H9 (cell line): ENCODE results near the gene IGF1R. TPM values are rescaled to one million over a fixed set of nuclear protein-coding genes. Genes with fewer than 3 reads are reported as not detected.

Experiments used
- DNase-seq: peaks from one replicate; pipeline ENCODE4 v3.0.0-alpha.2; 2017
- H2AFZ ChIP-seq: one replicate; pipeline ENCODE4 v1.6.1; 2013; ENCODE audit warnings: mild to moderate bottlenecking, low read length, control low read depth, moderate library complexity
- H2AK5ac ChIP-seq: 2 replicates; pipeline ENCODE4 v1.6.1; 2013; ENCODE audit warnings: low read length, control low read depth, mixed read lengths; ENCODE audit not compliant: insufficient read length
- H2BK120ac ChIP-seq: one replicate; pipeline ENCODE4 v1.6.1; 2013; ENCODE audit warnings: low read depth, mild to moderate bottlenecking, low read length, control low read depth, inconsistent platforms; ENCODE audit not compliant: poor library complexity, severe bottlenecking
- H2BK12ac ChIP-seq: 2 replicates; pipeline ENCODE4 v1.6.1; 2013; ENCODE audit warnings: low read length, control low read depth, mixed read lengths, low read depth; ENCODE audit not compliant: insufficient read length
- H2BK15ac ChIP-seq: 2 replicates; pipeline ENCODE4 v1.6.1; 2013; ENCODE audit warnings: low read depth, low read length, control low read depth
- H2BK20ac ChIP-seq: one replicate; pipeline ENCODE4 v1.6.1; 2013; ENCODE audit warnings: low read depth, mild to moderate bottlenecking, low read length, control low read depth, inconsistent platforms; ENCODE audit not compliant: poor library complexity, severe bottlenecking
- H2BK5ac ChIP-seq: 2 replicates; pipeline ENCODE4 v1.6.1; 2013; ENCODE audit warnings: low read length, control low read depth, mixed read lengths; ENCODE audit not compliant: insufficient read length
- H3K14ac ChIP-seq: 2 replicates; pipeline ENCODE4 v1.6.1; 2013; ENCODE audit warnings: low read length, control low read depth; ENCODE audit not compliant: insufficient read depth
- H3K18ac ChIP-seq: 2 replicates; pipeline ENCODE4 v1.6.1; 2013; ENCODE audit warnings: low read depth, mild to moderate bottlenecking, mixed read lengths, low read length, control low read depth; ENCODE audit not compliant: insufficient read length
- H3K23ac ChIP-seq: 2 replicates; pipeline ENCODE4 v1.6.1; 2013; ENCODE audit warnings: low read length, control low read depth, mixed read lengths, low read depth; ENCODE audit not compliant: insufficient read length
- H3K23me2 ChIP-seq: 2 replicates; pipeline ENCODE4 v1.6.1; 2013; ENCODE audit warnings: low read depth, mild to moderate bottlenecking, mixed read lengths, low read length, control low read depth; ENCODE audit not compliant: insufficient read length, poor library complexity, severe bottlenecking
- H3K27ac ChIP-seq: 2 replicates; pipeline ENCODE4 v1.5.1; 2013; ENCODE audit warnings: low read length, control low read depth, mixed read lengths, low read depth; ENCODE audit not compliant: insufficient read length
- H3K27me3 ChIP-seq: 2 replicates; pipeline ENCODE4 v1.6.1; 2013; ENCODE audit warnings: low read length, control low read depth, inconsistent platforms; ENCODE audit not compliant: insufficient read depth
- H3K4ac ChIP-seq: 2 replicates; pipeline ENCODE4 v1.6.1; 2013; ENCODE audit warnings: low read depth, mild to moderate bottlenecking, control low read depth, inconsistent platforms, low read length, moderate library complexity
- H3K4me1 ChIP-seq: 2 replicates; pipeline ENCODE4 v1.6.1; 2013; ENCODE audit warnings: low read length, control low read depth, inconsistent platforms; ENCODE audit not compliant: insufficient read depth
- H3K4me2 ChIP-seq: 2 replicates; pipeline ENCODE4 v1.6.1; 2013; ENCODE audit warnings: low read length, control low read depth, mixed read lengths; ENCODE audit not compliant: insufficient read length, insufficient read depth
- H3K56ac ChIP-seq: 2 replicates; pipeline ENCODE4 v1.6.1; 2013; ENCODE audit warnings: low read depth, mild to moderate bottlenecking, mixed read lengths, low read length, control low read depth; ENCODE audit not compliant: insufficient read length
- H3K79me1 ChIP-seq: 2 replicates; pipeline ENCODE4 v1.6.1; 2013; ENCODE audit warnings: low read depth, mild to moderate bottlenecking, moderate library complexity, low read length, control low read depth, inconsistent platforms; ENCODE audit not compliant: insufficient read depth, poor library complexity, severe bottlenecking
- H3K79me2 ChIP-seq: 2 replicates; pipeline ENCODE4 v1.6.1; 2013; ENCODE audit warnings: low read length, control low read depth, inconsistent platforms; ENCODE audit not compliant: insufficient read depth
- H3K9ac ChIP-seq: 2 replicates; pipeline ENCODE4 v1.6.1; 2013; ENCODE audit warnings: low read length, control low read depth, mixed read lengths; ENCODE audit not compliant: insufficient read length; ENCODE audit errors: extremely low read depth
- H3K9me3 ChIP-seq: one replicate; pipeline ENCODE4 v1.6.1; 2013; ENCODE audit warnings: low read depth, low read length, inconsistent platforms; ENCODE audit not compliant: control insufficient read depth
- H3T11ph ChIP-seq: one replicate; pipeline ENCODE4 v1.6.1; 2013; ENCODE audit warnings: mild to moderate bottlenecking, low read length, control low read depth, inconsistent platforms
- H4K20me1 ChIP-seq: one replicate; pipeline ENCODE4 v1.6.1; 2013; ENCODE audit not compliant: control insufficient read depth, insufficient read length, insufficient read depth
- H4K5ac ChIP-seq: 2 replicates; pipeline ENCODE4 v1.6.1; 2013; ENCODE audit warnings: low read depth, mild to moderate bottlenecking, mixed read lengths, low read length, control low read depth; ENCODE audit not compliant: insufficient read length
- H4K8ac ChIP-seq: replicated peaks from 2 replicates; pipeline ENCODE4 v1.6.1; 2013; ENCODE audit warnings: low read length, control low read depth, mixed read lengths, low read depth; ENCODE audit not compliant: insufficient read length
- H4K91ac ChIP-seq: 2 replicates; pipeline ENCODE4 v1.6.1; 2013; ENCODE audit warnings: low read depth, mild to moderate bottlenecking, moderate library complexity, mixed read lengths, low read length, control low read depth; ENCODE audit not compliant: insufficient read length
- H3K27ac Mint-ChIP-seq, 3 experiments: 2 replicates in 2 of 3; 3 replicates in 1 of 3; pipeline ENCODE4 v1.8.0; 2020 to 2021; ENCODE audit warnings: mixed read lengths in 3 of 3, mild to moderate bottlenecking in 1 of 3, moderate library complexity in 1 of 3
- H3K27me3 Mint-ChIP-seq: 2 replicates; pipeline ENCODE4 v1.8.0; 2021; ENCODE audit warnings: low read depth, mild to moderate bottlenecking, moderate library complexity, mixed read lengths
- H3K36me3 Mint-ChIP-seq, 3 experiments: 2 replicates in 2 of 3; 3 replicates in 1 of 3; pipeline ENCODE4 v1.8.0; 2020 to 2021; ENCODE audit warnings: low read depth in 3 of 3, mixed read lengths in 3 of 3; ENCODE audit not compliant: insufficient read depth in 1 of 3
- H3K4me1 Mint-ChIP-seq, 2 experiments: 2 replicates each; pipeline ENCODE4 v1.8.0; 2020; ENCODE audit warnings: mixed read lengths in 2 of 2
- H3K4me3 Mint-ChIP-seq, 2 experiments: 2 replicates in 1 of 2; 3 replicates in 1 of 2; pipeline ENCODE4 v1.8.0; 2020 to 2021; ENCODE audit warnings: mild to moderate bottlenecking in 2 of 2, mixed read lengths in 2 of 2, moderate library complexity in 1 of 2
- H3K9me3 Mint-ChIP-seq, 2 experiments: 2 replicates in 1 of 2; 3 replicates in 1 of 2; pipeline ENCODE4 v1.8.0; 2020; ENCODE audit warnings: mild to moderate bottlenecking in 2 of 2, mixed read lengths in 2 of 2, moderate library complexity in 1 of 2
- WGBS: extraction: QIAGEN DNeasy Blood & Tissue Kit; methylation state at CpG from one replicate; pipeline ENCODE4 v1.1.7; 2013; ENCODE audit warnings: missing lambda C conversion rate, low lambda C conversion rate, mixed read lengths; ENCODE audit not compliant: insufficient read length; ENCODE audit errors: extremely low coverage; 5-methylcytosine and 5-hydroxymethylcytosine counted together
- total RNA-seq: library from RNA; stranded (reverse); gene quantifications from 2 replicates; pipeline ENCODE4 v1.2.1, GENCODE V29; 2021
- TF ChIP-seq, protein P1 (sequence below): fragments of 200-600 bp; sonication (generic); conservative IDR thresholded peaks from 3 replicates; pipeline ENCODE4 v1.8.0; 2021; ENCODE audit warnings: antibody characterized with exemption, mild to moderate bottlenecking

The IGF1R gene
- total RNA-seq, 1 experiment from 2014 or later: 70.0 TPM

DNA sequence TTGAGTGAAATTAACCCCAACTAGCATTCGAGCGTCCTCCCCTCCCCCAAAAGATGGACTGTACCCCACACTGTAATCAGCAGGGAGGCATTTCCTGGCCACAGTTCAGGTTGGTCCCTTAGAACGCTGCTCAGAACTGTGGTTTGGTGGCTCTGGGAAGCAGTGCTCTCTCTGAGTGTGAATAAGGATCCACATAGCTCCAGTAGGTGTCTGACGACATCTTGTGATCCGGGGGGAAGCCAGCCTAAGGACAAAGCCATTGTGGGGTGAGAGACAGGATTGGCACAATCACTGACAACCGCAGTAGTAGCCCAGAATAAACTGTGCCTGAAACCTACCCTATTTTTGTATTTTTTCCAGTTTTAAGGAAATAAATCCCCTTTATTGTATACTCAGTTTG is 125.3 kb downstream of the IGF1R start:
- TF ChIP-seq, protein P1, sequence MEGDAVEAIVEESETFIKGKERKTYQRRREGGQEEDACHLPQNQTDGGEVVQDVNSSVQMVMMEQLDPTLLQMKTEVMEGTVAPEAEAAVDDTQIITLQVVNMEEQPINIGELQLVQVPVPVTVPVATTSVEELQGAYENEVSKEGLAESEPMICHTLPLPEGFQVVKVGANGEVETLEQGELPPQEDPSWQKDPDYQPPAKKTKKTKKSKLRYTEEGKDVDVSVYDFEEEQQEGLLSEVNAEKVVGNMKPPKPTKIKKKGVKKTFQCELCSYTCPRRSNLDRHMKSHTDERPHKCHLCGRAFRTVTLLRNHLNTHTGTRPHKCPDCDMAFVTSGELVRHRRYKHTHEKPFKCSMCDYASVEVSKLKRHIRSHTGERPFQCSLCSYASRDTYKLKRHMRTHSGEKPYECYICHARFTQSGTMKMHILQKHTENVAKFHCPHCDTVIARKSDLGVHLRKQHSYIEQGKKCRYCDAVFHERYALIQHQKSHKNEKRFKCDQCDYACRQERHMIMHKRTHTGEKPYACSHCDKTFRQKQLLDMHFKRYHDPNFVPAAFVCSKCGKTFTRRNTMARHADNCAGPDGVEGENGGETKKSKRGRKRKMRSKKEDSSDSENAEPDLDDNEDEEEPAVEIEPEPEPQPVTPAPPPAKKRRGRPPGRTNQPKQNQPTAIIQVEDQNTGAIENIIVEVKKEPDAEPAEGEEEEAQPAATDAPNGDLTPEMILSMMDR: no peak
- no peak overlapping the region for H2BK15ac ChIP-seq
- H2AFZ ChIP-seq: no peak overlapping the region
- H3K18ac ChIP-seq: no peak overlapping the region
- H4K20me1 ChIP-seq: no peaks in the 10 kb centered on the region
- H3K4me3 Mint-ChIP-seq: no peak overlapping the region; a peak in 1 of 5 replicates
- no peak overlapping the region for H3K14ac ChIP-seq
- H4K8ac ChIP-seq: no peak overlapping the region
- H3K23ac ChIP-seq: no peak overlapping the region
- H2BK120ac ChIP-seq: no peak overlapping the region
- H3K4me2 ChIP-seq: no peak overlapping the region
- no peak overlapping the region for H2BK5ac ChIP-seq
- no peaks in the 10 kb centered on the region for H3K23me2 ChIP-seq
- H3T11ph ChIP-seq: no peak overlapping the region
- H3K36me3 Mint-ChIP-seq: no peaks in the 10 kb centered on the region
- no peak for DNase-seq
- no peak overlapping the region for H2BK12ac ChIP-seq
- H3K27ac Mint-ChIP-seq: peak overlapping the region; percentile 8 to 85 (median 45); a peak in 5 of 7 replicates
- no peaks in the 10 kb centered on the region for H3K9me3 Mint-ChIP-seq
- WGBS: no CpG with 5 or more reads among the region's 6 CpGs
- peaks cover 82 to 83% of the 10 kb centered on the region in 2 experiments for H3K4me1 Mint-ChIP-seq
- H3K9ac ChIP-seq: no peak overlapping the region
- H3K4ac ChIP-seq: no peak overlapping the region
- H3K4me1 ChIP-seq: peaks cover 24% of the 10 kb centered on the region; the same call in 1 of the 2 replicates
- peaks cover 9% of the 10 kb centered on the region for H3K79me1 ChIP-seq
- H3K79me2 ChIP-seq: peaks cover 38% of the 10 kb centered on the region; the same call in 1 of the 2 replicates
- H4K91ac ChIP-seq: no peak overlapping the region
- H4K5ac ChIP-seq: no peak overlapping the region
- H3K27me3 Mint-ChIP-seq: no peaks in the 10 kb centered on the region
- no peak overlapping the region for H3K27ac ChIP-seq
- no peak overlapping the region for H2BK20ac ChIP-seq
- no peak overlapping the region for H3K56ac ChIP-seq
- no peaks in the 10 kb centered on the region for H3K27me3 ChIP-seq
- no peaks in the 10 kb centered on the region for H3K9me3 ChIP-seq
- H2AK5ac ChIP-seq: no peak overlapping the region
